GM12878 (cell line): Measurements from ENCODE around the gene TMEM30A. TPM values are rescaled to one million over a fixed set of nuclear protein-coding genes. Genes with fewer than 3 reads are reported as not detected.

Source experiments
- ATAC-seq: fragments of 200-7000 bp; cut with Tn5 transposase; 3 replicates; pipeline ENCODE4 v1.9.1; 2020; ENCODE audit warnings: mild to moderate bottlenecking, moderate library complexity
- BruUV-seq: library from RNA; stranded (reverse); fragments of 400-500 nt; replicated peaks from 2 replicates; lab custom pipeline; 2021; lab: Mats Ljungman, UMichigan
- CTCF ChIA-PET: fragments of 300-600 bp; sonication (Branson Sonifier 250); formaldehyde crosslinking; extraction: SDS; loops from one replicate; lab custom pipeline; 2021; ENCODE audit warnings: inconsistent platforms; lab: Yijun Ruan, JAX
- POLR2A ChIA-PET: fragments of 350-600 bp; formaldehyde crosslinking; extraction: SDS; loops from one replicate; lab custom pipeline; 2021; ENCODE audit warnings: inconsistent platforms; lab: Charles Lee
- RAD21 ChIA-PET: fragments of 300-600 bp; sonication (Branson Sonifier 250); formaldehyde crosslinking; loops from one replicate; lab custom pipeline; 2023; ENCODE audit warnings: antibody characterized with exemption; ENCODE audit not compliant: unreplicated experiment; lab: Charles Lee
- SMC1A ChIA-PET: fragments of 300-600 bp; sonication (Branson Sonifier 250); formaldehyde crosslinking; loops from one replicate; lab custom pipeline; 2023; ENCODE audit not compliant: unreplicated experiment, uncharacterized antibody; lab: Charles Lee
- DNase-seq: peaks from one replicate; pipeline ENCODE4 v3.0.0-alpha.2; 2011; ENCODE audit warnings: low read depth, low spot score
- FAIRE-seq: peaks from 3 replicates; lab custom pipeline; 2011; peaks lifted over from hg19 to GRCh38; lab: Jason Lieb, UNC
- H2AFZ ChIP-seq: 2 replicates; pipeline ENCODE4 v1.6.0; 2011; ENCODE audit warnings: low read depth, low read length, control low read depth; ENCODE audit not compliant: control insufficient read depth
- H3K27ac ChIP-seq: 2 replicates; pipeline ENCODE4 v1.5.1; 2011; ENCODE audit warnings: control low read depth; ENCODE audit not compliant: control insufficient read depth, insufficient read depth
- H3K27me3 ChIP-seq, 2 experiments: replicated peaks in 1 of 2; 2 replicates each; pipeline versions ENCODE4 v1.6.0 to v1.6.1; 2011; ENCODE audit warnings: low read length in 1 of 2; ENCODE audit not compliant: control insufficient read depth in 2 of 2, insufficient read depth in 2 of 2
- H3K36me3 ChIP-seq, 2 experiments: 2 replicates each; pipeline ENCODE4 v1.5.1; 2011; ENCODE audit warnings: low read length in 1 of 2; ENCODE audit not compliant: control insufficient read depth in 2 of 2, insufficient read depth in 2 of 2
- H3K4me1 ChIP-seq: 2 replicates; pipeline ENCODE4 v1.6.1; 2011; ENCODE audit warnings: mild to moderate bottlenecking, low read length, moderate library complexity, mixed read lengths; ENCODE audit not compliant: control insufficient read depth, insufficient read depth
- H3K4me2 ChIP-seq: 2 replicates; pipeline ENCODE4 v1.6.0; 2011; ENCODE audit warnings: control low read depth; ENCODE audit not compliant: control insufficient read depth, insufficient read depth
- H3K4me3 ChIP-seq: fragments of 200-600 bp; sonication (generic); 2 replicates; pipeline ENCODE4 v1.5.1; 2016
- H3K79me2 ChIP-seq: 2 replicates; pipeline ENCODE4 v1.6.0; 2011; ENCODE audit warnings: low read length; ENCODE audit not compliant: control insufficient read depth, insufficient read depth
- H3K9ac ChIP-seq: 2 replicates; pipeline ENCODE4 v1.8.0; 2011; ENCODE audit warnings: low read length, control low read depth, mixed read lengths; ENCODE audit not compliant: control insufficient read depth, insufficient read depth
- H3K9me3 ChIP-seq: replicated peaks from 3 replicates; pipeline ENCODE4 v1.5.1; 2011; ENCODE audit warnings: mild to moderate bottlenecking, low read length; ENCODE audit not compliant: control insufficient read depth, insufficient read depth
- H4K20me1 ChIP-seq: 2 replicates; pipeline ENCODE4 v1.6.0; 2011; ENCODE audit not compliant: control insufficient read depth, insufficient read depth
- RAD21 ChIP-seq: IDR thresholded peaks from 2 replicates; pipeline ENCODE4 v1.6.1; 2011; ENCODE audit warnings: mild to moderate bottlenecking, low read depth, low read length, moderate library complexity; ENCODE audit not compliant: insufficient read depth
- SMC3 ChIP-seq: IDR thresholded peaks from 2 replicates; pipeline ENCODE4 v1.6.1; 2011; ENCODE audit warnings: low read length, improper control_type of control experiment, borderline replicate concordance
- SPI1 ChIP-seq: IDR thresholded peaks from 2 replicates; pipeline ENCODE4 v1.6.1; 2011; ENCODE audit warnings: low read depth, mild to moderate bottlenecking, low read length, moderate library complexity, borderline replicate concordance; ENCODE audit not compliant: insufficient read depth
- STAT3 ChIP-seq: IDR thresholded peaks from 2 replicates; pipeline ENCODE4 v1.6.1; 2011; ENCODE audit warnings: low read depth, low read length, improper control_type of control experiment
- WGBS: methylation state at CpG from one replicate; pipeline ENCODE4 v1.1.6; 2016; ENCODE audit warnings: low lambda C conversion rate; ENCODE audit not compliant: insufficient replicate concordance, insufficient coverage; ENCODE audit errors: missing lambda C conversion rate; 5-methylcytosine and 5-hydroxymethylcytosine counted together
- in situ Hi-C: fragments of 300-500 bp; cut with MboI; formaldehyde crosslinking; loops from 9 replicates; pipeline ENCODE4 v1.14.3; 2018; ENCODE audit warnings: mixed read lengths
- intact Hi-C: fragments of 100-400 bp; cut with micrococcal nuclease; formaldehyde crosslinking; loops from one replicate; pipeline ENCODE4 v1.14.2; 2022; ENCODE audit not compliant: unreplicated experiment
- polyA plus RNA-seq, 11 experiments: library from polyadenylated mRNA; depleted of rRNA in 4 of 11; unstranded in 6 of 11; stranded (reverse) in 5 of 11; fragments of >200 nt; fragmentation: Nextera tagmentation in 4 of 11; fragmentation: Illumina TruSeq in 1 of 11; extraction: Ambion mirVana in 4 of 11; extraction: Trizol in 1 of 11; gene quantifications; 1 replicate in 1 of 11; 2 replicates in 10 of 11; pipeline versions ENCODE4 v1.2.1 to v1.2.3, GENCODE V29; 2011 to 2016; ENCODE audit warnings: inconsistent platforms in 2 of 11, missing spikeins in 2 of 11, low read depth in 1 of 11
- total RNA-seq, 4 experiments: library from RNA; depleted of rRNA in 3 of 4; stranded (reverse); fragments of >200 nt in 3 of 4; fragmentation: Illumina TruSeq in 1 of 4; extraction: Trizol in 1 of 4; gene quantifications; 2 replicates each; pipeline versions ENCODE4 v1.2.1 to v1.2.3, GENCODE V29; 2013 to 2021
- TF ChIP-seq, protein P1 (sequence below), 3 experiments: IDR thresholded peaks in 2 of 3; conservative IDR thresholded peaks in 1 of 3; 2 replicates each; pipeline ENCODE4 v1.5.1; 2011; ENCODE audit warnings: low read depth in 3 of 3, low read length in 3 of 3, mild to moderate bottlenecking in 3 of 3, control low read depth in 2 of 3, moderate library complexity in 2 of 3, inconsistent platforms in 1 of 3, mixed read lengths in 1 of 3; ENCODE audit not compliant: control insufficient read depth in 2 of 3, insufficient read depth in 1 of 3; ENCODE audit errors: extremely low read depth in 1 of 3

The TMEM30A gene
- total and polyA plus RNA-seq, 10 of the 15 experiments (the other 5 are each of a cell fraction or from before 2014, with no cell fraction given): 11.9 to 61.6 (median 43.2) TPM

DNA sequence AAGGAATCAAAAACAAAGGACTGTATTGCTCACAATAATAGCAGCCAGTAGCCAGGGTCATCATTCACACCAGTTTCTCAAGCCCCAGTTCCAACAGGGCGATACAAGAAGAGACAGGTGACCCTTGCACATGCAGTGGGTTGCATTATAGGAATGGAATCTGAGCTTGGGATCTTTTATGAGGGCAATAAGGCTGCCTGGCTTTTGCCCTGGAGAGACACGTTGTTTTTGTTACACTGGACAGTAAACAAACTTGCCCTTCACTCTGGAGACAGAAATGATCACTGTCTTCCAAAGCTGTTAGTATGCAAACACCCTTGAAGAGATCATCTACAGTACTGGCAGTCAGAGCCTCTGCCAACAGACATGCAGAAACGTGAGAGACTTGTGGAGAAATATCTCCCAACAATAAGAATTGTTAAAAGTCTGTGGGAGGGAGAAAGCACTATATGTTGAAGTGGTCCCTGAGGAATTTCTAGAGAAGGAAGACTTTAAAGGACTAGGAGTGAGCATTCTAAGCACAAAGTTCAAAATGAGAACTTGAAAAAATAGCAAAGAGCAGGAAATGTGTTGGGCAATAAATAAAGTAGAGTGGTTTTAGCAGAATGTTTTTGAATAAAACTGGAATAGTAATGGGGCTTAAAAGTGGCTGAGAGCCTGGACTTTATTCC lies 72.5 kb downstream of the TMEM30A start (continued):
- no peak for TF ChIP-seq STAT3

DNA sequence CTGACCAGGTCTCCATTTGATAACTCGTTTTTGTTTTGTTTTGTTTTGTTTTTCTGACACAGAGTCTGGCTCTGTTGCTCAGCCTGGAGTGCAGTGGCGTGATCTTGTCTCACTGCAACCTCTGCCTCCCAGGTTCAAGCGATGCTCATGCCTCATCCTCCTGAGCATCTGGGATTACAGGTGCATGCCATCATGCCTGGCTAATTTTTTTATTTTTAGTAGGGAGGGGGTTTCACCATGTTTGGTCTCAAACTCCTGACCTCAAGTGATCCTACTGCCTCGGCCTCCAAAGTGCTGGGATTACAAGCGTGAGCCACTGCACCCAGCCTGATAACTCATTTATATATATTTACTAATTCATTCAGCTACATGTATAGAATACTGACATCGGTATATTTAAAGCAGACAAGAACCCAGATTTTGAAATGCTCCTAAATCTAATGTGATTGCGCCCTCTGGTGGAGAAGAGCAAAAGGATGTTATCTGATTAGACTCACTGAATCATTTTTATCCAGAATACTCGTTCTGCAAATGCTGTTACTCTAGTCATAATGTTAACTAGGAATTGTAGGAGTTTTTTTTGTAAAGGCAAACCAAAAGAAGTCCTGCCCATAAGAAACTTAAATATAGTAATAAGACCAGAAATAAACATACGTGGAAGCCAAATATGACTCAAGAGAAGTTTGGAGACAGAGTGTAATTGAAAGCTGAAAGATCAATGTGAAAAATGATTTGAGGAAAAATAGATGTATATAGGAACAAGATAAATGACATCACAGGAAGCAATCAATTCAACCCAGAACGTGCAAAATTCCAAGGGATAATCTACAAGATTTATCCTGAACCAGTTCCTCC lies 73.5 kb downstream of the TMEM30A start:
- Histone ChIP-seq H3K79me2 (no peaks in the 10 kb centered on the region), H3K9me3 (no peaks in the 10 kb centered on the region), H3K27me3 (peaks cover 13 to 21% of the 10 kb centered on the region in 2 experiments), H3K4me2 (no peak overlapping the region), H3K4me3 (no peak overlapping the region), H3K27ac (no peak overlapping the region), H3K36me3 (no peaks in the 10 kb centered on the region), H3K4me1 (no peaks in the 10 kb centered on the region), H4K20me1 (no peaks in the 10 kb centered on the region), H3K9ac (no peak overlapping the region), H2AFZ (no peak overlapping the region)
- no peak for DNase-seq
- BruUV-seq: no TSS peak
- 0 out of 3 replicates have a peak, but pooled peaks have one; percentile 11 for ATAC-seq
- whole genome bisulfite sequencing: 14% methylated on average over 10 of the region's 10 CpGs
- peak; percentile 23 for FAIRE-seq
- intact Hi-C loops: loop anchor here (5.0 kb wide), 1 partner anchor 316 kb away; no protein-coding TSS in a partner anchor
- RAD21 ChIA-PET: interaction anchor here (0.9 to 4.8 kb wide), 8 partner anchors 73 to 1473 kb away, joined by 3 to 59 read pairs (median 7); partner anchors contain the start of gene TMEM30A
- in situ Hi-C loops: loop anchor here (5.0 to 10.0 kb wide), 4 partner anchors 1226 to 1536 kb away; no protein-coding TSS in a partner anchor
- CTCF ChIA-PET: interaction anchor here (0.7 to 6.3 kb wide), 52 partner anchors 10 to 1539 kb away, joined by 3 to 95 read pairs (median 4); no protein-coding TSS in a partner anchor
- SMC1A ChIA-PET: interaction anchor here (0.5 to 6.0 kb wide), 25 partner anchors 7 to 1481 kb away, joined by 3 to 64 read pairs (median 4); no protein-coding TSS in a partner anchor
- POLR2A ChIA-PET: no interaction called here
- TF ChIP-seq, protein P1, sequence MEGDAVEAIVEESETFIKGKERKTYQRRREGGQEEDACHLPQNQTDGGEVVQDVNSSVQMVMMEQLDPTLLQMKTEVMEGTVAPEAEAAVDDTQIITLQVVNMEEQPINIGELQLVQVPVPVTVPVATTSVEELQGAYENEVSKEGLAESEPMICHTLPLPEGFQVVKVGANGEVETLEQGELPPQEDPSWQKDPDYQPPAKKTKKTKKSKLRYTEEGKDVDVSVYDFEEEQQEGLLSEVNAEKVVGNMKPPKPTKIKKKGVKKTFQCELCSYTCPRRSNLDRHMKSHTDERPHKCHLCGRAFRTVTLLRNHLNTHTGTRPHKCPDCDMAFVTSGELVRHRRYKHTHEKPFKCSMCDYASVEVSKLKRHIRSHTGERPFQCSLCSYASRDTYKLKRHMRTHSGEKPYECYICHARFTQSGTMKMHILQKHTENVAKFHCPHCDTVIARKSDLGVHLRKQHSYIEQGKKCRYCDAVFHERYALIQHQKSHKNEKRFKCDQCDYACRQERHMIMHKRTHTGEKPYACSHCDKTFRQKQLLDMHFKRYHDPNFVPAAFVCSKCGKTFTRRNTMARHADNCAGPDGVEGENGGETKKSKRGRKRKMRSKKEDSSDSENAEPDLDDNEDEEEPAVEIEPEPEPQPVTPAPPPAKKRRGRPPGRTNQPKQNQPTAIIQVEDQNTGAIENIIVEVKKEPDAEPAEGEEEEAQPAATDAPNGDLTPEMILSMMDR (IDR thresholded peaks at IDR 0.05 in 2 of 3, conservative IDR thresholded peaks at IDR 0.05 in 1 of 3; ENCODE audit: control insufficient read depth in 2 of 3, extremely low read depth in 1 of 3, insufficient read depth in 1 of 3, low read depth in 3 of 3, low read length in 3 of 3): peak; percentile 54 to 68 (median 68); a peak in 5 of 6 replicates
- TF ChIP-seq RAD21 (peak; percentile 73), SPI1 (no peak), SMC3 (peak; percentile 71)
